H1 (cell line): ENCODE data around the gene ZBTB24.

Experiments used
- CTCF ChIP-seq, 3 experiments: IDR thresholded peaks; 1 replicate in 2 of 3; 2 replicates in 1 of 3; pipeline versions ENCODE4 v1.5.1 to v1.6.1; 2011; ENCODE audit warnings: low read length in 3 of 3, mild to moderate bottlenecking in 3 of 3, inconsistent platforms in 2 of 3, low read depth in 1 of 3, moderate library complexity in 1 of 3; ENCODE audit not compliant: insufficient read depth in 1 of 3; ENCODE audit errors: control extremely low read depth in 1 of 3
- EP300 ChIP-seq, 2 experiments: IDR thresholded peaks; 1 replicate in 1 of 2; 2 replicates in 1 of 2; pipeline ENCODE4 v1.6.1; 2011 to 2012; ENCODE audit warnings: low read depth in 2 of 2, low read length in 2 of 2, mild to moderate bottlenecking in 2 of 2, borderline replicate concordance in 1 of 2, inconsistent platforms in 1 of 2, moderate library complexity in 1 of 2
- EZH2 ChIP-seq: fragments of 200-600 bp; sonication (generic); IDR thresholded peaks from 2 replicates; pipeline ENCODE4 v1.7.1; 2012; ENCODE audit warnings: low read depth, mild to moderate bottlenecking, moderate library complexity, low read length, inconsistent platforms; ENCODE audit not compliant: severe bottlenecking
- MAX ChIP-seq: IDR thresholded peaks from 2 replicates; pipeline ENCODE4 v1.6.1; 2012; ENCODE audit warnings: inconsistent platforms
- SIN3A ChIP-seq, 2 experiments: IDR thresholded peaks in 1 of 2; conservative IDR thresholded peaks in 1 of 2; 2 replicates each; pipeline ENCODE4 v1.6.1; 2011 to 2012; ENCODE audit warnings: low read length in 2 of 2, improper control_type of control experiment in 1 of 2, low read depth in 1 of 2, mild to moderate bottlenecking in 1 of 2
- YY1 ChIP-seq: IDR thresholded peaks from 2 replicates; pipeline ENCODE4 v1.6.1; 2011; ENCODE audit warnings: low read depth, mild to moderate bottlenecking, low read length

- TF ChIP-seq SIN3A (conservative IDR thresholded peaks at IDR 0.05 in 1 of 2, IDR thresholded peaks at IDR 0.05 in 1 of 2; ENCODE audit: low read depth in 1 of 2, low read length in 2 of 2), result no peak
- no peak for TF ChIP-seq YY1
- TF ChIP-seq EZH2, result no peak
- TF ChIP-seq CTCF (IDR thresholded peaks at IDR 0.05; ENCODE audit: control extremely low read depth in 1 of 3, insufficient read depth in 1 of 3, low read depth in 1 of 3, low read length in 3 of 3), result no peak
- no peak for TF ChIP-seq MAX
- TF ChIP-seq EP300 (IDR thresholded peaks at IDR 0.05; ENCODE audit: borderline replicate concordance in 1 of 2, low read depth in 2 of 2, low read length in 2 of 2), result no peak
These were observed 27.3 kb upstream of the ZBTB24 start for GRCh38 chr6:109510358-109510757.
